ENCODE data around the gene SLC13A4. TPM values are rescaled to one million over a fixed set of nuclear protein-coding genes. Genes with fewer than 3 reads are reported as not detected.
A peak's percentile ranks its signal among the peaks of the same experiment; 100 is the strongest.
"Not testable (repeated sequence)": the region's sequence is repeated elsewhere in the genome, so short reads cannot be mapped to it uniquely, and the experiment has no call there.

The SLC13A4 gene
- total RNA-seq, 1 donor from 2014 or later: not detected

DNA sequence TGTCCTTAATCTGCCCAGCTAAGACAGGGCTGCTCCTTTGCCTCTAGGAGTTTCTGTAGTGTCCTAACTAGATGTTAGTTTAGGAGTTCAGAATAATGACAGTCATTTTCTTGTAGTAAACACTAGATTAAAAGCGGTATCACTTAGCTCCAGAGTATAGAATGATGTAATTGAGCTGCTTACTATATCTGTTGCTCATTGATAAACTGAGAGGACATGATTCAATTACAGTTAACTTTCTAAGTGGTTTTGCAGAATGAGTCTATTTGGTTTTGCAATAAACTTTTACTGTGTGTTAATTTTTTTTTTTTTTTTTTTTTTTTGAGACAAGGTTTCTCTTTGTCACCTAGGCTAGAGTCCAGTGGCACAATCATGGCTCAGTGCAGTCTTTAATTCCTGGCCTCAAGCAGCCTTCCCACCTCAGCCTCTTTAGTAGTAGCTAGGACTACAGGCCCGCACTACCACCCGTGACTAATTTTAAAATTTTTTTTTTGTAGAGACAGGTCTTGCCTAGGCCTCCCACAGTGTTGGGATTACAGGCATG is 63.9 kb downstream of the SLC13A4 start:
- DNase-seq (ENCODE audit: low read depth, low spot score): no peak

- peak; percentile 86 for DNase-seq (ENCODE audit: low read depth, low spot score)
Measured at GRCh38 chr7:135662373-135663114, 65.4 kb downstream of the SLC13A4 start, which contains the start of gene STMP1. Gene STMP1, plus strand, starts transcription at chr7:135662514.

- DNase-seq (ENCODE audit: low read depth, low spot score): no peak
Measured at GRCh38 chr7:135662123-135662372, 65.9 kb downstream of the SLC13A4 start.

- DNase-seq (ENCODE audit: low read depth, low spot score): no peak
Measured at GRCh38 chr7:135661311-135662122, 66.5 kb downstream of the SLC13A4 start.

- peak; percentile 64 for DNase-seq (ENCODE audit: low read depth, low spot score)
Measured at GRCh38 chr7:135659159-135659846, 68.7 kb downstream of the SLC13A4 start.

- no peak for DNase-seq (ENCODE audit: low read depth, low spot score)
Measured at GRCh38 chr7:135658564-135658963, 69.4 kb downstream of the SLC13A4 start.

DNA sequence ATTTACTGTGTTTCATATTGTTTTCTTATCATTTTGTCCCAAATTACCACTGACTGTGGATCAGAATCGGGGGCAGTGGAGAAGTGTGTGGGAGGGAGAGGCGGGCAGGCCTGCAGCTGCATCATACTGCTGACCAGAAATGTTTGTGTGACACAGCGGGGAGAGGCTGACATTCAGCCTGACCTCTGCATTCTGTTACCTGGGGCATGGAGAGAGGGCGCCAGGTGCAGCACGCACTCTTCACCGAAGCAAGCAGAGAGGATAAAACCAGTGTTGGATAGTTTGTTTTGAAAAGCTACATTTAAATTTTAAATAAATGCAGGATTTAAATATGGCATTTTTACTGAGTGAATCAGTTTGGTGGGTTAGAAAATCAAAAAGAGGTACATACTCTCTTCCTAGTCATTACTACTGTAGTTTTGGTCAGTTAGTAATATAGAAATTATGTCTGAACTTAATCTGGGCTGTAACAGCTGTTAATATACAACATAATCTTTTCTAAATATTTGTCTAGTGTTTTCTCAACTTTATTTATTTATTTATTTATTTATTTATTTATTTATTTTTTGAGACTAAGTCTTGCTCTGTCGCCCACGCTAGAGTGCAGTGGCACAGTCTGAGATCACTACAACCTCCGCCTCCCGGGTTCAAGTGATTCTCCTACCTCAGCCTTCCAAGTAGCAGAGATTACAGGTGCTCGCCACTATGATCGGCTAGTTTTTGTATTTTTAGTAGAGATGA is 74.5 kb downstream of the SLC13A4 start:
- DNase-seq (ENCODE audit: low read depth, low spot score): no peak

- no peak for DNase-seq (ENCODE audit: low read depth, low spot score)
Measured at GRCh38 chr7:135650831-135651573, 77.0 kb downstream of the SLC13A4 start.

- no peak for DNase-seq (ENCODE audit: low read depth, low spot score)
Measured at GRCh38 chr7:135648235-135648634, 79.8 kb downstream of the SLC13A4 start.

DNA sequence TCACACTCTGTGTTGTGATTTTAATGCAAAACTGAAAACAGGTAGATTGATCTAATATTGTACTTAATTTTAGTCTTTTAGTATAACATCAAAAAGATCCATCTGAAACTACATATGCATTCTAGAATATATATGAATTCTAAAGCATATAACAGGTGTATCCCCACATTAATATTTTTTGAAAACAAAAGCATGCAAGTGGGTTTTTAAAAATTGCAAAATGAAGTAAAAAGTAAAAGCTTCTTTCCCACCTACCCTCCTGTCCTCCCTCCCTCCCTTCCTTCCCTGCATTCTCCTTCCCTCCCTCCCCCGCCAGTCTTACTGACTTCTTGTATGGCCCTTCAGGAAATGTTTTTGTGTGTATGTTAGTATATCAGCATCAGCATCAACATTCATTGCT is 80.2 kb downstream of the SLC13A4 start:
- no peak for DNase-seq (ENCODE audit: low read depth, low spot score)

DNA sequence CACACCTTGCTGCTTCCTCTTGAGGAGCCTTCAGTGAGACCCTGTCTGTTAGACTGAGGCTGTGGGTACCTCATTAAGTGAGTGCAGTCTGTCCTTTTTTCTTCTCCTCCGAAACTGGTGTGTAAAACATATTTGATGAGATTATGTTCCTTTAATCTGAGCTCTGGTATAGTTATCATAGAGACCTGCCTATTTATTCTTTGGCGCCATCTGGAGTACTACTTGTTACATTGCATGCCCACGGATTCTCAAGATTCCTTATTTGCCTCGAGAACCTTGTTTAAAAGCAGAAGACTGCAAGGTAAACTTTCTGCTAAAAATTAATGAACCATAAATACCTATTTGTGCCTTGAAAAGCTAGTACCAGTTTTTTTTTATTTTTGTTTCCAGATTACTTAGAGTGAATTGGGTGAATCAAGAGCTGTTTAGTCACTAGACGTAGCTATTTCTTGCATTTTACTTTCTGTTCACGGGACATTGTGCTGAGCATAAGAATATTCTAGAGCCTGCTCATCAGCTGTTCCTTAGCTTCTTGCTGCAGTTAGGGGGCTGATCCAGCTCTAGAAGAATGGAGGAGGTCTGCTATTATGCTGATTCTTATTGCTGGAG is 82.6 kb downstream of the SLC13A4 start:
- DNase-seq (ENCODE audit: low read depth, low spot score): no peak

- DNase-seq (ENCODE audit: low read depth, low spot score): no peak
Measured at GRCh38 chr7:135644729-135645128, 83.3 kb downstream of the SLC13A4 start.

- no peak for DNase-seq (ENCODE audit: low read depth, low spot score)
Measured at GRCh38 chr7:135644154-135644553, 83.8 kb downstream of the SLC13A4 start.

DNA sequence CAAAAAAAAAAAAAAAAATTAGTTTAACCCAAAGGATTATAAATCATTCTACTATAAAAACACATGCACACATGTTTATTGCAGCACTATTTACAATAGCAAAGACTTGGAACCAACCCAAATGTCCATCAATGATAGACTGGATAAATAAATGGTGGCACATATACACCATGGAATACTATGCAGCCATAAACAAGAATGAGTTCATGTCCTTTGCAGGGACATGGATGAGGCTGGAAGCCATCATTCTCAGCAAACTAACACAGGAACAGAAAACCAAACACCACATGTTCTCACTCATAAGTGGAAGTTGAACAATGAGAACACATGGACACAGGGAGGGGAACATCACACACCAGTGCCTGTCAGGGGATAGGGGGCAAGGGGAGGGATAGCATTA is 88.3 kb downstream of the SLC13A4 start:
- not testable (repeated sequence) for DNase-seq (ENCODE audit: low read depth, low spot score)

- DNase-seq (ENCODE audit: low read depth, low spot score): no peak
Measured at GRCh38 chr7:135634191-135634878, 93.7 kb downstream of the SLC13A4 start.

Measured in pulmonary artery endothelial cell (primary cell).